GM19023 (cell line): ENCODE data around the gene ERP27.

Source experiments
- ATAC-seq: cut with Tn5 transposase; IDR thresholded peaks from one replicate; pipeline ENCODE4 v1.9.1; 2021; ENCODE audit warnings: mild to moderate bottlenecking, moderate library complexity; ENCODE audit not compliant: unreplicated experiment

The ERP27 gene

DNA sequence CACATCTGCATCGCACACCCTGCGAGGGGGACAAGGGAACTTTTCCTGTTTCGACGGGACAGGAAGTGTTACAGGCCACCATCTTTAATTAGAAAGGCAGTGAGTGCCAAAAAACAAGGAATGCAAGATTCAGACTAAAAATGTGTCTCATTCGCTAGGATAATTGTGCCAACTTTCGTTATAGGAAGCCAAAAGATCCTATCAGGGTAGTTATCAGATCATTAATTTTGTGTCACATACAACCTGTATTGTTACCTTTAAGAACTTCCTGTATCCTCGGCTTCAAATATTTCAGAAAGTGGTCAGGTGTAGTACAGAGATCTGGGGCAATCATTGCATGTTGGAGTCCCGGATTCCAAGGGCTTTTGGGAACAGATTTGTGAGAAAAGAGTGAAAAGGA lies 33.5 kb downstream of the ERP27 start:
- ATAC-seq, result no peak

DNA sequence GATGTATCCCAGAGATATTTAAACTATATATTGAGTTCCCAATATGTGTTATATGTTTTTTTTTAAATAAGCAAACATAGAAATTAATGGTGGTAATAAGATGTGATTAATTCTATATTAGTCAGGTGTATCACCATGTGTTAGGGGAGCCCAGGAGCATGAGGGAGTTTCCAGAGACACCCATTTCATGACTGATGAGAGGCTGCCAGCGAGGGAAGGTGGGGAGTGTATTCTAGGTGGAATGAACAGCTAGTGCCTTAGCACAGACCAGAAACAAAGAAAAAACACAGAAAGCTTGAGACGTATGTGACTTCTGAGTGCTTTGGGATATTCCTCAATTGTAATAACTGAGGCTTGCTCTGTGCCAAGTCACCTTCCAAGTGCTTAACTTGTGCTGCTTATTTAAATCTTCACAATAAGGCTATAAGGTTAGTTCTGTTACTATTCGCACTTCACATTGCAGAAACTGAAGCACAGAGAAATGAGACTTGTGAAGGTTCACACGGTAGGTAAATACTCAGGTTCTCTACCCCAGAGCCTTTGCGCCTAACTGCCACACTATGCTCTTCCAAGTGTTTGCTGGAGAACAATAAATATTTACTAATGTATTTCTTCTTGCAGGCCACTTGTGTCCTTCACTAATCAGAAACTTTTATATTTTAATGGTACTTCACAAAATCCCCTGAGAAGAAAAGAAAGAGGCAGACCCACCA lies 34.8 kb downstream of the ERP27 start:
- ATAC-seq, result no peak

DNA sequence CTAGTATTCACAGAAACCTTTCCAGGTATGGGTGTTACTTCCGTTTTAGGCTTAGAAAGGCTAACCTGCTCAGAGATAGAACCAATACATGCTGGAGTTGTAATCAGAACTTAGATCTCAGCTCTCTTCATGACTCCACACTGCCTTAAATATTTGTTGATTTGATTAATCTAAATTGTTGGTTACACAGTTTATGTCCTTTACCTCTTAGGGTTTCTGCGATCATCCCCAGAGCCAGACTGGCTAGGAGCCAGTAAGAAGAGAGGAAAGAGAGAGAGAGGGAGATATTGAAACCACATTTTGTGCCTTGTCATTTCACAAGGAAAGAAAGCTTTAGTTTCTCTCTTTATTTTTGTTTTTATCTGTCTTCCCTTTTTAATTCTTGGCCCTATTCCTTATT lies 35.9 kb downstream of the ERP27 start:
- no peak for ATAC-seq

DNA sequence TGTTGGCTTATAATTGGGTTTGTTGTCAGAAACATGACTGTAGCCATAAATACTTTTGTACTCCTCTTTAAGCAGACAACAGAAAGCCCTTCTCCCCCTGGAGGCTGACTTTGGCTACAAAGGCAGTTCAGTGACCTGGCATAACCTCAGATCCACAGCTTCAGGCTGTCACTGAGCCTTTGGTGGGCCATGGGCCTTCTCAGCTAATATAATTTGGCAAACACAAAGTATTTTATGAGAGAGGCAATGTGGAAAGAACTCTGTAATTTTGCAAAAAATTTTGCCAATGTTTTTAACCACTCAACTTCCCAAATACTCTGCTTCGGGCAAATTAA lies 37.1 kb downstream of the ERP27 start:
- no peak for ATAC-seq

DNA sequence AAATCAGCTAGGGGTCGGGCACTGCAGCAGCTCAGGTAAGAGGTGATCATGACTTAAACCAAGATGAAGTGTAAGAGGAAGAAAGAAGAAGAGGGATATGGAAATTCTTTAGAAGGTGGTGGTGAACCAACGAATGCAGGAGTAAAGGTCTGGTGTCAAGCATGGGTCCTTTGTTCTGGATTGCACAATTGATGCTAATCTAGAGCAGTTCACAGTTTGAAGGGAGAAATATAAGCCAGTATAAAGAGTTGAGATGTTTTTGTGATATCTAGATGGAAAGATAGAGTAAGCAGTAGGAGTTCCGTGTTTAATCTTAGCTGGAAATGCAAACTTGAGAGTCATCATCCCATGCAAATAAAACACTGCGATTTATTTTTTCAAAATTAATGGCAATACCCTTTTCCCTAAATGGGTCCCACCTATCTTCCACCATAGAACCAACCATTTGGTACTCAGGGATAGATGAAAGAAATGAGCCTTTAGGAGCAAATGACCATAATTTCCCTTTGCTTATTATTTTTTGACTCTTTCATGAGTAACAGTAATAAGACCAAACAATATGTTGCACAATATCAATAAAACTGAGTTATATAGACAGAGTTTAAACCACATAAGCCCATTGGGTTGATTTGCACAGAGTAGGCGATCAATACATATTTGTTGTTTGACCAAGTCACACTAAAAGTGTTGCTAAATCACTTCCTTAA lies 37.7 kb downstream of the ERP27 start:
- ATAC-seq, result no peak

DNA sequence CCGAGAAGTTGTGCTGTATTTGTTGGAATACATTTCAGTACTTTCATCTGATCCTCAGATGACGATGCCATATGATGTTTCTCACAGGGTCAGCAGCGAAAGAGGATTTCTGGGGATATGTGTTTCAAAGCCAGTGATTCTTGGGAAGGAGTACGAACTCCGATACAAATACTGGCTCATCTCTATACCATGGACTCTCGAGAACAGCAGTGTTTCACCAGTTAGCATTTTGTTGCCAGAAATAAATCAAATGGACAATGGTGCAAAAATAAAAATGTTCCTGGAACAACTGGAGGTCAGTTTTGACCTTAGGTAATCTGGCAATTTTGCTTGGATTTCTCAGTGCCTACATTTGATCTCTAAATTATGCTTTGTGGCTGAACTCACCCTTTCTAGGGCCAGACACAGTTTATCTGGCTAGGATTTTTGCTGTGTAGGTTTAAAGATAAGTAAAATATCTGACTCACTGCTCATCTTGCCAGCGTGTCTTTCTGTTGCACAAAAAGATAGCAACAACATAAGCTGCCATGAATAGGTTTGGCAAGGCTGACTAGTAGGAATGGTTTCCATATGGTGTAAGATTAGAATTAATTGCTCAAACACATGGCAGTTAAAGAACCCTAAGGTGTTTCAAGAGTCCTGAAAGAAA lies 41.7 kb downstream of the ERP27 start:
- ATAC-seq, result no peak

DNA sequence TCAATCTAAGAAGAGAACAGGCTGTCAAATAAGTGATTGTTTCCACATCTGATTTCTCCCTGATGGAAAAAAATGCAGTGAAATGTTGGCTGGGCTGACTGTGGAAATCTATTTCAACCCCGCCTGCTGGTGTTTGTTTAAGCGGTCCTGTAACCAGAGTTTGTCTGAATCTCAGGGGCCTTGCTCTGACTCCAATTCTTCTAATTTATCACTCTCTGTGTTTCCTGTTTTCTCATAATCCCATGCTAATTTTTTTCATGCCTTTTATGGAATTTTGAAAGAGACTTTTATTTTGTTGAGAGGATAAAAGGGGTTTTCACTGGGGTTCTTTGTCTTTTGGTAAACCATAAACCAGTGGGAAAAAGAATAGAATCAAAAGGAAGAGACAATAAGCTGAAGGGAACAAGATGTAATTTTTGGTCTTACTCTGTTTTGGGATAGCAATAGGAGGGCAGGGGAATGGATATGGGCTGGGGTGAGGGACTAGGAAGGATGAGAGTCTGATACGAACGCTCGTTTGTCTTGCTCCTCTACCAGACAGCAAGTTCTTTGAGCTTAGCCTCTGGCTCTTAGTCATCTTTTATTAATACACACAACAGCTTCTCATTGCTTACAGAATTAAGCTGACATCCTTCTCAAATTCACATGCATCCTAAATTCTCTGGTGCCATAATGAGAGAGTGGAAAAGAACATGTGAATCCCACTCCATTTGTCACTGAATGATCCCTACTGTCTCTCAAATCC lies 44.7 kb downstream of the ERP27 start:
- ATAC-seq, result no peak

DNA sequence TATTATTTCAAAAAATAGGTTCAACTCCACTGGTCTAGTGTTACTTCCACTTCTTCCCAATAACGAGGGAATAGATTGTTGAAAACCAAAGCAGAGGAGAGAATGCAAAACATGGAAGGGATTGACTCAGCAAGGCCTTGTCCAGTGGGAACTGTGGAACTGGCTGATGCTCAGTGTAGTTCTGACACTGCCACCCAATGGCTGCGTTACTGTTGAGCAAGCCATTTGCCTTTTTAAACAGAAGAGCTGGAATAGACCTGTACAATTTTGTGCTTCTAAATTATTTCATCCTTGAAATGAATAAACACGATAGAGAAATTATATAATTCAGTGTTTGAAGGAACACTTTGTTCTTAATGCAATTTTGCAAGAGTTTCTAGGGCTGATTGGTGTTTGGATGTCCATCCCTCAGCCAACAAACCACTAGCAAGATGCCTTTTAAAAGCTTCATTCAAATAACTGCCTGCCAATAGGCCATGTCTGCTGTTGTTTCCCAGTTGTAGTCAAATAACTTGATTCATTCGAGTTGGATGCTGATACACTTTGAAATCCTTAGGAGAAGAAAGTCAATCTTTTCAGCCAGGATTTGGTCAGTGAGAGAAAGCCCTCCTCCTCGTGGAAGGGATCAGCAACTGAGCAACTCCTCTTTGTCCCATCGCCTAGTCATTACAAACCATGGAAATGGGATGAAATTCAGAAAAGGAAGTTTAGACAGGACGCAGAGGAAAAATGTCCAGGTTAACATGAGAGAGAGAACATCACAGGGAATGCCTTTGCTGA lies 45.4 kb downstream of the ERP27 start:
- no peak for ATAC-seq

DNA sequence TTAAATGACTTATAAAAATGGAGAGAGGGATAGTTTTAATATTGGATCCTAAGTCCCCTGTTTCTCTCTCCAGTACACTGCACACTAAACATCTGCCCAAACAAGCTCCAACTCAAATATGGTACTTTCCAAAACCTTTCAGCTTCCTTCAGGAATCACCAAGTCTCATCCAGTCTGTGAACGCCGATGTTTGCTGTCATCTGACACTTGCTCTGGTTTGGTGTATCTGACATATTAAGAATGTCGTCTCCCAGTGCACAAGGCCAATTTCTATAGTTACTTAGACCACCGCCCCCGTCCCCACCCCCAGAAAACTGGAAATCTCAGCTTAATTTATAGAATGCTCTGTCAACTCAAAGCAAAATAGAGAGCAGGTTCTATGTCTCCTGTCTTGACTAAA lies 47.6 kb downstream of the ERP27 start:
- no peak for ATAC-seq

DNA sequence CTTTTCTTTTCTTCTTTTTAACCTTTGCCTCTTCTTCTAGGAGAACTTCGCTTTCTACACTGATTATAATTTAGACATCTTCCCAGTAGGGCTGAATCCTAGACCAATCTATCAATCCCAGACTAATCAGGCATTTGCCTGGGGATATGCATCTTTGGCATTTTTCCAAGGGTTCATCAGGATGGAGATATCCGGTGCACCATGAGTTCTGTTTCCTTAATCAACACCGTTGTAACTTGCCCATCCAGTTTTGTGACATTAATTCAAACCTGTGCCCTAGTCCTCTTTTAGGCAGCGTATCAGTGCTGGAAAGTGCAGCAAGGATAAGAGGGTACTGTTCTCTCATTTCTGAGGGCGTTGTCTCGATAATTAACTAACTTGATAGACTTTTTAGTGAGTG lies 52.1 kb downstream of the ERP27 start:
- ATAC-seq, result no peak

DNA sequence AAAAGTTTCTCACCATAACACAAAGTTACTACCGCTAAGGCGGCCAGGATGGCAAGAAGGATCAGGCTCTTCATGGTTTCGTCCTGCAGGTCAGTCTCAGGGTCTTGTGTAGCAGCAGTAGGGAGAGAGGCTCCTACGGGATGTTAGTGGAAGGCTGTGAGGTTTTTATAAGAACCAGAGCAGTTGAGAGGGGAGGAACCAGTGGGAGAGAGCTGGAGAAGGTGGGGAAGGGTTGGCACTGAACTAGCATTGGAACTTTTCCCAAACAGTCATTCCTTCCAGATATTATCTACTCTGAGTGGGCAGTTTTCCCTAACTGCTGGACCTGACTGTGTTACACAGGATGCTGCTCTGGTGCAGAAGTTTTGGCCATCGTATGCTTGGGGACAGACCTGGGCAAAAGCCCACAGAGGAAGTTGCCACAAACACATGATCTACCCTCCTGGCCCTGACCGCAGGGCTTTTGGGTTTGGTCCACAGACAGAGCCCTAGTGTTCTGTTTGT lies 52.6 kb downstream of the ERP27 start, which contains the start of gene MGP:
Gene MGP (minus strand): TSS at position 137 of the 504 bp plus-strand sequence. CDS start 63 bp downstream, at position 74.
- no peak for ATAC-seq

DNA sequence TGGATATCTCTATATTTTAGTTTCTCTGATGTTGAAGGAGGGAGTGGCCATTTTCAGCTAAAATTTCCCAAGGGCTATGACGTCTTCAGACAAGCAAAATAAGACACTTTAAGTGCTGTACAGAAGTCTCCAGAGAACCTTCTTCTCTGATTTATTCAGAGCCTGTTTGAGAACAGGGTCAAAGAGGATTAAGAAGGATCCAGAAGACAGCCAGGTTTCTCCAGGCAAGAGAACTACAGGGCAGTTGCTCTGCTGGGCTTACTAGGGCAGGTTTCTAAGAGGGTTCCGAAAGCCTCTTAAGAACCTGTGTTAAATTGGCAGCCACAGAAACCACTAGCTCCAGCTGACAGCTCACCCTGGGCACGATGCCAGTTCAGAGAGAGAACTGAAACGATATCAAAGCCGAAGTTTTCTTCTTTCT lies 53.9 kb downstream of the ERP27 start:
- peak; percentile 97 for ATAC-seq

DNA sequence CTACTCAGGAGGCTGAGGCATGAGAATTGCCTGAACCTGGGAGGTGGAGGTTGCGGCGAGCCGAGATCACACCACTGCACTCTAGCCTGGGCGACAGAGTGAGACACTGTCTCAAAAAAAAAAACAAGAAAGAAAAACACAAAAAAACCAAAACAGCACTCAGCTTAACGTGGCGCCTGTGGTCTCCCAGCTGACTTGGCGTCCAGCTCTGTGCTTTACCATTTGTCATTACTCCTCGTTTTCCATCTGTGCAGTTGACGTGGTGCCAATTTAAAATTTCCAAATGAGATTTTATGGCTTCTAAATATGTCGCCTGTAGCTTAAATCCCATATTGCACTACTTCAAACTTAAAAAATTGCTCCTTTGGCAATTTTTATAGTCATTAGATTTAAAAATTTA lies 54.7 kb downstream of the ERP27 start:
- ATAC-seq, result no peak

DNA sequence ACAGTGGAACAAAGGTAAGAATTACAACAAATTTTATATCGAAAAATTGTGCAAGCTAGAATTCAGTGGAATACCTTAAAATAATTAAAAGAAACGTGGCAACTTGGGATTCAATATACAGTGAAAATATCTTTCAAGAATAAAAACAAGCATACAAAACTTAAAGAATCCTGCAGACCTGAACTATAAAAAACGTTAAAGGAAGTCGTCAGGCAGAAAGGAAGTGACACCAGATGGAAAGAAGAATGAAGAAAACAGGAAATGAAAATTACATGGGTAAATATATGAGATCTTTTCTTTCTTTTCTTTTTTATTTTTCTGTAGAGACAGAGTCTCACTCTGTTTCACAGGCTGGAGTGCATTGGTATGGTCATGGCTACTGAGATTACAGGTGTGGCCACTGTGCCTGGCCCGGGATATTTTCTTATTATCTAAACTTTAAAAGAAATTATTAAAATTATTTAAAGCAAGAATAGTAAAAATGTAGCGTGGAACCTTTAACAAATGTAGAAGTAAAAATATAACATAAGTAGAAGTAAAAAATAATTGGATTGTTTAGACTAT lies 57.4 kb downstream of the ERP27 start:
- ATAC-seq, result no peak

DNA sequence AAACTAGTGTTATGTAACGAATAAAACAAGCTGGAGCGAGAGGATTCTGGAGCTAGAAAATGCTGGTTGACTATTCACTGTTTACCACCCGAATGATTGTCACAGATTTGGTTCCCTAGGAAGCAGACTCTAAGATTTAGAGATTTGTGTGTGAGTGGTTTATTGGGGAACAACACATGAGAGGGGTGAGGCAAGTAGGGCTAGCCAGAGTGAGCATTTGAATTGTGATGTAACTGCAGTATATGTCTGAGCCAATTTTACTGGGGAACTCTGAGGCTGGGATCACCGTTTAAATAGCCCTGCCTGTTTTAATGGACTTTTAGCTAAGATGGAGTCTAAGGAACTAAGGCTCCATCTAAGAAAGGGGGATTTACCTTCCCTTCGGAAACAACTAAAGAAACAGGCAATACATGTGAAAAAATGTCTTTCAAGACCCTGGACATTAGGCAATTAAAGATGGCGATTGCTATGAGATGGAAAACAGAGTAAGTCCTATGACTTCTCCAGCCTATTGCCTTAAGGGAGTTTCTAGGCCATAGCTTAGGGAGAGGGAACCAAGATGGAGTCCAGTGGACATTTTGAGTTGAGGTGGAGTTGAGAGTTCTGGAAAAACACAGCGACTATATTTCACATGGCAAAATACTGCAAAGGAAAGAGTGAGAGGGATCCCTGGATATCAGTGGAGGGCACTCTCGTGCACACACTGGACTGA lies 59.0 kb downstream of the ERP27 start:
- no peak for ATAC-seq

DNA sequence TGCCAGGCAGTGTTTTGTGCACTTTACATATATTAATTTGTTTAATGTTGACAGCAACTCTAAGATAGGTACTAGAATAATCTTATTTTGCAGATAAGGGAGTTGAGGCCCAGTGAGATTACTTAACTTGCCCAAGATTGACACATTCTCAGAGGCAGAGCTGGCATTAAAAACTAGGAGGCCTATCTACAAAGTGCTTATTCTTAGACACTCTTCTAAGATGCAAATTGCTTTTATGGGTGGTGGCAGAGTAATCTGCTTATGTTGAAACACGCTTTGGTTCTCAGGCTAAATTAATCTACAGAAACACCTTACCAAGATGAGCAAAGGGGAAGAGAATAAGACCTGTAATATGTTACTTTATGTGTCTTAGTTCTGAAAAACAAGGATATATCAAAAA lies 59.8 kb downstream of the ERP27 start:
- no peak for ATAC-seq

DNA sequence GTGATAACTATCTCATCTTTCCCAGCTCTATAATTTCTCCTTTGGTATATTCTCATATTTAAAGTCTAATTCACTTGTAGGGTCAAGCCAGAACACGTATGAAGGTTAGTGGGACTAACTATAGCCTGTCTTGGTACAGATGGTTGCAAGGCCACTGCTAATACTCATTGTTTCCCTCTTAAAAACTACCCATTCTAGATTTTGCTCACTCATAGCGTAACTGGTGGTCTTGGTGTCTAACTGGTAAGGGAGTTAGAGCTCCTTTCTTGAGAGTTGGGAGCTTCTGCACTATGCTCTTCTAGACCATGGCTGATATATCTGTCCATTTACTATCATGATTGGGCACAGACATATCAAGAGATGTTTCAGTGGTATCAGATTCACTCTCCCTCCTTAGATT lies 61.5 kb downstream of the ERP27 start:
- ATAC-seq, result no peak

DNA sequence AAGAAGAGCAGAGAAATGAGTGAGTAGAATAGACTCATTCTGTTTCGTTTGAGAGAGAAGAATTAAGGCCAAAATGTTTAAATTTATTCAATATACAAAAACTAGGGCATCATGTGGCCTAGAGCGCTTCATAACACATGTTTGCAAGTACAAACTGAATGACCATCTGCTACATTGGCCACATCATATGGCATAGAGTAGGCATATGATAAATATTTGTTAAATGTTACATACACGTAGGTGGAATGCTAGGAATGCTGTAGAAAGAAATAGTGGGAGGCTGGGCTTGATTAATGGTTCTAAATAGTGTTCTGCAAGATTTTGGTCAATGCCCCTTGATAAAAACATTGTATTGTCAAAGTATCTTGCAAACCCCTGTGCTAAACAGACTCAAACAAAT lies 63.5 kb downstream of the ERP27 start:
- no peak for ATAC-seq

DNA sequence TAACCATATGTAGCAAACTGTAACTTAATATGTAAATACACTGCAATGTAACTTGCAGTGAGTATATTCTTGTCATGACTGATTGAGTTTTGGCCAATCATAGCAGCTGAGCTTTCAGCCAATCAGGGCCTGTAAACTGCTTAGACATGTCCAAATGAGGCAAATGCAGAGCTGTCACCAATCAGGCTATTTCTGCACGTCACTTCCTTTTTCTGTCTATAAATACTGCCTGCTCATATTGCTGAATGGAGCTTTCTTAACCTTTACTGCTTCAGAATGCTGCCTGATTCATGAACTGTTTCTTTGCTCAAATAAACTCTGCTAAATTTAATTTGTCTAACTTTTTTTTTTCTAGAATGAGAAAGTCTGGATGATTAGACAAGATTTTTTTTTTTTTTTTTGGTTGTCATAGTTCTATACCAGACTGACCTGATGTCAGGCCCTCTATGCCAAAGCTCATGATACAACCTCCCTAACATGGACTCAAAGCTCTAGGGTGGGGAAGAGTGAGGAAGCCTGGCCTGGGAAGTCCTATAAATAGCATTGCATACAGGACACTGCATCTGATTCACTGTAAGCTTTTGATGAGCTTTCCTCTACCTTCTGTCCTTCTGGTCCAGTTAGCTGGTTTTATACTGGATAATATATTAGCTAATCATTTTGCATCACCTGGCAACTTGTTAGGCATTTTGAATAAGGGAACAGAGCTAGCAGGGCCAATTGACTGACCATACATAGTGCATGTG lies 64.7 kb downstream of the ERP27 start:
- no peak for ATAC-seq
